Keratinocyte (primary cell): Measurements from ENCODE around the gene AQP5. TPM values are rescaled to one million over a fixed set of nuclear protein-coding genes. Genes with fewer than 3 reads are reported as not detected.

Experiments used
- DNase-seq: peaks from one replicate; pipeline ENCODE4 v3.0.0-alpha.2; 2011; ENCODE audit warnings: low read depth, missing footprints, low spot score
- FAIRE-seq: peaks from 2 replicates; lab custom pipeline; 2011; peaks lifted over from hg19 to GRCh38; lab: Jason Lieb, UNC
- H2AFZ ChIP-seq: 2 replicates; pipeline ENCODE4 v1.6.0; 2012; ENCODE audit warnings: low read length, control low read depth, inconsistent platforms; ENCODE audit not compliant: control insufficient read depth
- H3K27ac ChIP-seq: 2 replicates; pipeline ENCODE4 v1.5.1; 2011; ENCODE audit warnings: low read length; ENCODE audit not compliant: control insufficient read depth, insufficient read depth
- H3K27me3 ChIP-seq: 3 replicates; pipeline ENCODE4 v1.6.0; 2011; ENCODE audit warnings: low read length; ENCODE audit not compliant: control insufficient read depth, insufficient read depth; ENCODE audit errors: extremely low read depth
- H3K36me3 ChIP-seq, 2 experiments: 2 replicates in 1 of 2; 3 replicates in 1 of 2; pipeline ENCODE4 v1.5.1; 2011; ENCODE audit warnings: low read length in 2 of 2, mild to moderate bottlenecking in 1 of 2; ENCODE audit not compliant: control insufficient read depth in 2 of 2, insufficient read depth in 2 of 2; ENCODE audit errors: extremely low read depth in 1 of 2
- H3K4me1 ChIP-seq: 3 replicates; pipeline ENCODE4 v1.5.1; 2011; ENCODE audit warnings: low read length; ENCODE audit not compliant: control insufficient read depth, insufficient read depth; ENCODE audit errors: extremely low read depth
- H3K4me2 ChIP-seq: 3 replicates; pipeline ENCODE4 v1.6.0; 2011; ENCODE audit warnings: low read depth, low read length; ENCODE audit not compliant: control insufficient read depth, insufficient read depth; ENCODE audit errors: extremely low read depth
- H3K4me3 ChIP-seq, 3 experiments: fragments of 200-600 bp in 1 of 3; sonication (generic) in 1 of 3; 2 replicates in 2 of 3; 3 replicates in 1 of 3; pipeline ENCODE4 v1.5.1; 2011 to 2016; ENCODE audit warnings: low read length in 3 of 3, mild to moderate bottlenecking in 3 of 3, control low read depth in 2 of 3, inconsistent platforms in 1 of 3, low read depth in 1 of 3, mixed read lengths in 1 of 3, mixed run types in 1 of 3, moderate library complexity in 1 of 3; ENCODE audit not compliant: control insufficient read depth in 2 of 3, insufficient read depth in 2 of 3; ENCODE audit errors: extremely low read depth in 1 of 3
- H3K79me2 ChIP-seq: 2 replicates; pipeline ENCODE4 v1.6.0; 2012; ENCODE audit warnings: low read length; ENCODE audit not compliant: control insufficient read depth, insufficient read depth
- H3K9ac ChIP-seq: 3 replicates; pipeline ENCODE4 v1.6.0; 2011; ENCODE audit warnings: low read length; ENCODE audit not compliant: control insufficient read depth, insufficient read depth; ENCODE audit errors: extremely low read depth
- H3K9me1 ChIP-seq: 3 replicates; pipeline ENCODE4 v1.6.0; 2011; ENCODE audit warnings: low read length; ENCODE audit not compliant: control insufficient read depth, insufficient read depth; ENCODE audit errors: extremely low read depth
- H3K9me3 ChIP-seq: 2 replicates; pipeline ENCODE4 v1.5.1; 2012; ENCODE audit warnings: low read depth, low read length; ENCODE audit not compliant: control insufficient read depth
- H4K20me1 ChIP-seq: 3 replicates; pipeline ENCODE4 v1.6.0; 2011; ENCODE audit warnings: low read length; ENCODE audit not compliant: control insufficient read depth, insufficient read depth; ENCODE audit errors: extremely low read depth
- EZH2 ChIP-seq: IDR thresholded peaks from one replicate; pipeline ENCODE4 v1.6.1; 2012; ENCODE audit warnings: inconsistent platforms, mild to moderate bottlenecking, low read length, moderate library complexity
- dilution Hi-C: fragments of 300-500 bp; cut with MboI; formaldehyde crosslinking; loops from one replicate; pipeline ENCODE4 v1.7.0; 2020; ENCODE audit warnings: low sequenced_read_pairs; ENCODE audit not compliant: extremely low pct_ligation_motif_present
- polyA plus RNA-seq, 5 experiments: library from polyadenylated mRNA; depleted of rRNA in 3 of 5; stranded (reverse) in 3 of 5; stranded (forward) in 1 of 5; unstranded in 1 of 5; fragments of >200 nt; gene quantifications; 1 replicate in 1 of 5; 2 replicates in 3 of 5; 3 replicates in 1 of 5; pipeline versions ENCODE4 v1.2.1 to v1.2.3, GENCODE V29; 2011 to 2012; ENCODE audit warnings: missing spikeins in 2 of 5, low read depth in 1 of 5, low replicate concordance in 1 of 5
- TF ChIP-seq, protein P1 (sequence below), 3 experiments: IDR thresholded peaks in 1 of 3; conservative IDR thresholded peaks in 1 of 3; optimal IDR thresholded peaks in 1 of 3; 2 replicates in 2 of 3; 3 replicates in 1 of 3; pipeline versions ENCODE3 to v1.5.1; 2011; ENCODE audit warnings: low read length in 3 of 3, mild to moderate bottlenecking in 3 of 3, moderate library complexity in 2 of 3, control low read depth in 1 of 3, inconsistent platforms in 1 of 3; ENCODE audit not compliant: insufficient read depth in 2 of 3; ENCODE audit errors: extremely low read depth in 1 of 3

Gene AQP5
- polyA plus RNA-seq, 1 donor (not counting 4 experiments of a cell fraction or from before 2014, with no cell fraction given), result not detected

DNA sequence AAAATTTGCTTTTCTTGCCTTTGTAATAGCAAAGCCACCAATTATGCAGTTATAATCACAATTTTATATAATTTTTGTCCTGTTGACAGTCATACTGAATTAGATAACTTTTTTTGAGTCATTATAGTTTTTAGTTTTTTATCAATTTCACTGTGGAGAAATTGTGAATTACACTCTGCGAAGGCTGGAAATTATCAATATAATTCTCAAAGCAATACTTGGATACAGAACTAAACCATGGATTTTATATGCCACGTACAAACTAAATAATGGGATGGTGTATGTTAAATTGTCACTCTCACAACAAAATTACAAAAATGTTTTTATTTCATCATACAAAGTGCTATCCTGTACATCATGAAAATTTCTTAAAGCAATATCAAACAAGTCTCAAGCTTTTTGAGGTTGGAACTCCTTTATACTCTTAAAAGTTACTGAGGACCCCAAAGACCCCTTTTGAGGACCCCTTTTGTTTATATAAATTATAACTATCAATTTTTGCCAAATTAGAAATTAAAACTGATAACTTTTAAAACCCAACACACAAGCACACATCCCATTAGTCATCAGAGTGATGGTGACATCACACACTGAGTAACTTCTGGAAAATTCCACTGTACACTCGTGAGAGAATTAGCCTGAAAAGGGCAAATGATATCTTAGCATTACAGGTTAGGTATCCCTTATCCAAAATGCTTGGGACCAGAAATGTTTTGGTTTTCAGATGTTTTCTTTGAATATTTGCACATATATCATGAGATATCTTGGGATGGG is 31.0 kb upstream of the AQP5 start:
- Histone ChIP-seq H3K9me1 (no peaks in the 10 kb centered on the region), H2AFZ (no peak overlapping the region), H3K4me1 (peaks cover 10% of the 10 kb centered on the region), H3K4me3 (no peak overlapping the region), H3K27ac (no peak overlapping the region), H3K36me3 (no peaks in the 10 kb centered on the region), H4K20me1 (no peaks in the 10 kb centered on the region), H3K79me2 (no peaks in the 10 kb centered on the region), H3K4me2 (no peak overlapping the region), H3K27me3 (no peaks in the 10 kb centered on the region), H3K9me3 (no peaks in the 10 kb centered on the region), H3K9ac (no peak overlapping the region)
- dilution Hi-C loops, result no loop called here
- DNase-seq, result no peak
- FAIRE-seq, result no peak
- TF ChIP-seq, protein P1, sequence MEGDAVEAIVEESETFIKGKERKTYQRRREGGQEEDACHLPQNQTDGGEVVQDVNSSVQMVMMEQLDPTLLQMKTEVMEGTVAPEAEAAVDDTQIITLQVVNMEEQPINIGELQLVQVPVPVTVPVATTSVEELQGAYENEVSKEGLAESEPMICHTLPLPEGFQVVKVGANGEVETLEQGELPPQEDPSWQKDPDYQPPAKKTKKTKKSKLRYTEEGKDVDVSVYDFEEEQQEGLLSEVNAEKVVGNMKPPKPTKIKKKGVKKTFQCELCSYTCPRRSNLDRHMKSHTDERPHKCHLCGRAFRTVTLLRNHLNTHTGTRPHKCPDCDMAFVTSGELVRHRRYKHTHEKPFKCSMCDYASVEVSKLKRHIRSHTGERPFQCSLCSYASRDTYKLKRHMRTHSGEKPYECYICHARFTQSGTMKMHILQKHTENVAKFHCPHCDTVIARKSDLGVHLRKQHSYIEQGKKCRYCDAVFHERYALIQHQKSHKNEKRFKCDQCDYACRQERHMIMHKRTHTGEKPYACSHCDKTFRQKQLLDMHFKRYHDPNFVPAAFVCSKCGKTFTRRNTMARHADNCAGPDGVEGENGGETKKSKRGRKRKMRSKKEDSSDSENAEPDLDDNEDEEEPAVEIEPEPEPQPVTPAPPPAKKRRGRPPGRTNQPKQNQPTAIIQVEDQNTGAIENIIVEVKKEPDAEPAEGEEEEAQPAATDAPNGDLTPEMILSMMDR (optimal IDR thresholded peaks at IDR 0.05 in 1 of 3, IDR thresholded peaks at IDR 0.05 in 1 of 3, conservative IDR thresholded peaks at IDR 0.05 in 1 of 3; ENCODE audit: extremely low read depth in 1 of 3, insufficient read depth in 2 of 3, low read length in 3 of 3), result no peak
- TF ChIP-seq EZH2, result no peak

DNA sequence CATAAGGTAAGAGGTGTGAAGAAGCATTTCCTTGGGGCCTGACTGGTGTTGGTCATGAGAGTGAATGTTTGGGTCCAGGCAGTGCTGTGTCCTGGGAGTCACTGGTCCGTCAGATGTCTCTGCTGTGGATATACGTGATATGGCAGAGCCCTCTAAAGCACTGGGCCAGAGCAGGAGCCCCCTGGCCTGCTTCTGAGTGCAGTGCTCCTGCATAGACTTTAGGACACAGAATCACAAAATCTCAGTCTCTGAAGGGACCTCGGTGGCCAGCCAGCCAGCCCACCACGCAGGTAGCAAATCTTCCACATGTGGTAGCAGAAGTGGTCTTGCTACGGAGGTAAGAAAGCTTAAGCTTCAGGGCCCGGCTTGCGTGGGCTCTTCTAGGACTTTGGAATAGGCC is 29.6 kb upstream of the AQP5 start:
- H3K27me3 ChIP-seq, result no peaks in the 10 kb centered on the region
- no peaks in the 10 kb centered on the region for H4K20me1 ChIP-seq
- no peaks in the 10 kb centered on the region for H3K9me3 ChIP-seq
- DNase-seq (no peak), FAIRE-seq (no peak)
- H3K4me2 ChIP-seq, result no peak overlapping the region
- TF ChIP-seq, protein P1 (optimal IDR thresholded peaks at IDR 0.05 in 1 of 3, IDR thresholded peaks at IDR 0.05 in 1 of 3, conservative IDR thresholded peaks at IDR 0.05 in 1 of 3; ENCODE audit: extremely low read depth in 1 of 3, insufficient read depth in 2 of 3, low read length in 3 of 3), result no peak
- no peak for TF ChIP-seq EZH2
- H2AFZ ChIP-seq, result no peak overlapping the region
- no peaks in the 10 kb centered on the region for H3K9me1 ChIP-seq
- no peaks in the 10 kb centered on the region for H3K79me2 ChIP-seq
- H3K4me1 ChIP-seq, result peaks cover 14% of the 10 kb centered on the region
- no peak overlapping the region for H3K4me3 ChIP-seq
- dilution Hi-C loops, result no loop called here
- no peak overlapping the region for H3K27ac ChIP-seq
- no peak overlapping the region for H3K9ac ChIP-seq
- H3K36me3 ChIP-seq, result no peaks in the 10 kb centered on the region
